SK-N-SH treated with all-trans-retinoic acid at 6 μM for 48 hours (cell line): ENCODE measurements around the gene CRTAP.

Source experiments
- ATAC-seq: fragments of 200-7000 bp; cut with Tn5 transposase; 3 replicates; pipeline ENCODE4 v1.9.1; 2020; ENCODE audit warnings: mild to moderate bottlenecking, moderate library complexity
- ARNTL ChIP-seq: fragments of 450-650 bp; formaldehyde crosslinking; IDR thresholded peaks from 2 replicates; pipeline ENCODE4 v1.5.0; 2020; ENCODE audit warnings: low read depth, mild to moderate bottlenecking, moderate library complexity, borderline replicate concordance
- BACH2 ChIP-seq: fragments of 250-450 bp; sonication (Bioruptor Pico); IDR thresholded peaks from 2 replicates; pipeline ENCODE4 v1.9.0; 2021; ENCODE audit warnings: mild to moderate bottlenecking, borderline replicate concordance
- CSDC2 ChIP-seq: fragments of 250-450 bp; sonication (Bioruptor Pico); IDR thresholded peaks from 2 replicates; pipeline ENCODE4 v1.5.0; 2020; ENCODE audit warnings: mild to moderate bottlenecking, moderate library complexity
- ESRRG ChIP-seq: fragments of 250-450 bp; sonication (Bioruptor Pico); IDR thresholded peaks from 2 replicates; pipeline ENCODE4 v1.6.1; 2021; ENCODE audit warnings: mild to moderate bottlenecking
- GLIS3 ChIP-seq: fragments of 250-450 bp; sonication (Bioruptor Pico); IDR thresholded peaks from 2 replicates; pipeline ENCODE4 v1.5.0; 2020; ENCODE audit warnings: mild to moderate bottlenecking, moderate library complexity
- ISL1 ChIP-seq: fragments of 250-450 bp; sonication (Bioruptor Pico); IDR thresholded peaks from 2 replicates; pipeline ENCODE4 v2.1.2; 2022; ENCODE audit warnings: mild to moderate bottlenecking, moderate library complexity
- OSR1 ChIP-seq: fragments of 250-450 bp; sonication (Bioruptor Pico); IDR thresholded peaks from 2 replicates; pipeline ENCODE4 v1.8.0; 2022; ENCODE audit warnings: moderate library complexity, mild to moderate bottlenecking, inconsistent platforms
- PATZ1 ChIP-seq: fragments of 250-450 bp; sonication (Bioruptor Pico); IDR thresholded peaks from 2 replicates; pipeline ENCODE4 v1.8.0; 2020; ENCODE audit warnings: mild to moderate bottlenecking, moderate library complexity, borderline replicate concordance
- PPARA ChIP-seq: fragments of 250-450 bp; sonication (Bioruptor Pico); IDR thresholded peaks from 2 replicates; pipeline ENCODE4 v1.5.0; 2020; ENCODE audit warnings: mild to moderate bottlenecking, borderline replicate concordance
- RARB ChIP-seq: fragments of 250-450 bp; sonication (Bioruptor Pico); IDR thresholded peaks from 2 replicates; pipeline ENCODE4 v1.8.0; 2021; ENCODE audit warnings: mild to moderate bottlenecking, moderate library complexity
- SNAI2 ChIP-seq: fragments of 250-450 bp; sonication (Bioruptor Pico); IDR thresholded peaks from 2 replicates; pipeline ENCODE4 v1.5.0; 2020; ENCODE audit warnings: mild to moderate bottlenecking, moderate library complexity
- TCF4 ChIP-seq: fragments of 250-450 bp; sonication (Bioruptor Pico); IDR thresholded peaks from 2 replicates; pipeline ENCODE4 v1.8.0; 2021; ENCODE audit warnings: mild to moderate bottlenecking, moderate library complexity, borderline replicate concordance
- TOX ChIP-seq: fragments of 250-450 bp; sonication (Bioruptor Pico); IDR thresholded peaks from 2 replicates; pipeline ENCODE4 v1.8.0; 2021; ENCODE audit warnings: mild to moderate bottlenecking, moderate library complexity, borderline replicate concordance
- ZFP3 ChIP-seq: fragments of 250-450 bp; sonication (Bioruptor Pico); IDR thresholded peaks from 2 replicates; pipeline ENCODE4 v1.5.0; 2020; ENCODE audit warnings: mild to moderate bottlenecking, moderate library complexity
- ZFP30 ChIP-seq: fragments of 450-650 bp; formaldehyde crosslinking; IDR thresholded peaks from 2 replicates; pipeline ENCODE4 v1.5.0; 2022; ENCODE audit warnings: mild to moderate bottlenecking, moderate library complexity
- ZNF565 ChIP-seq: fragments of 450-650 bp; formaldehyde crosslinking; conservative IDR thresholded peaks from 2 replicates; pipeline ENCODE4 v1.5.0; 2020; ENCODE audit warnings: low read depth, mild to moderate bottlenecking, moderate library complexity
- TF ChIP-seq, protein P1 (sequence below): fragments of 250-450 bp; sonication (Bioruptor Pico); IDR thresholded peaks from 2 replicates; pipeline ENCODE4 v1.8.0; 2021; ENCODE audit warnings: low read depth, mild to moderate bottlenecking, moderate library complexity, borderline replicate concordance
- TF ChIP-seq, protein P2 (sequence below): fragments of 250-450 bp; sonication (Bioruptor Pico); IDR thresholded peaks from 2 replicates; pipeline ENCODE4 v1.5.1; 2020; ENCODE audit warnings: low read depth, mild to moderate bottlenecking, moderate library complexity
- TF ChIP-seq, protein P3 (sequence below): fragments of 250-450 bp; sonication (Bioruptor Pico); IDR thresholded peaks from 2 replicates; pipeline ENCODE4 v1.5.0; 2020; ENCODE audit warnings: mild to moderate bottlenecking, moderate library complexity
- TF ChIP-seq, protein P4 (sequence below): fragments of 250-450 bp; sonication (Bioruptor Pico); IDR thresholded peaks from 2 replicates; pipeline ENCODE4 v1.5.1; 2021; ENCODE audit warnings: mild to moderate bottlenecking, moderate library complexity

CRTAP gene

GRCh38 chr3:33122991-33123390 is 9.2 kb downstream of the CRTAP start:
- TF ChIP-seq SNAI2 = no peak
- TF ChIP-seq, protein P1, sequence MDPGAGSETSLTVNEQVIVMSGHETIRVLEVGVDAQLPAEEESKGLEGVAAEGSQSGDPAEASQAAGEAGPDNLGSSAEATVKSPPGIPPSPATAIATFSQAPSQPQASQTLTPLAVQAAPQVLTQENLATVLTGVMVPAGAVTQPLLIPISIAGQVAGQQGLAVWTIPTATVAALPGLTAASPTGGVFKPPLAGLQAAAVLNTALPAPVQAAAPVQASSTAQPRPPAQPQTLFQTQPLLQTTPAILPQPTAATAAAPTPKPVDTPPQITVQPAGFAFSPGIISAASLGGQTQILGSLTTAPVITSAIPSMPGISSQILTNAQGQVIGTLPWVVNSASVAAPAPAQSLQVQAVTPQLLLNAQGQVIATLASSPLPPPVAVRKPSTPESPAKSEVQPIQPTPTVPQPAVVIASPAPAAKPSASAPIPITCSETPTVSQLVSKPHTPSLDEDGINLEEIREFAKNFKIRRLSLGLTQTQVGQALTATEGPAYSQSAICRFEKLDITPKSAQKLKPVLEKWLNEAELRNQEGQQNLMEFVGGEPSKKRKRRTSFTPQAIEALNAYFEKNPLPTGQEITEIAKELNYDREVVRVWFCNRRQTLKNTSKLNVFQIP (CRISPR knock-in tag) = no peak
- no peak for TF ChIP-seq BACH2 (CRISPR knock-in tag)
- no peak for TF ChIP-seq TCF4 (CRISPR knock-in tag)
- no peak for TF ChIP-seq OSR1
- TF ChIP-seq ARNTL (CRISPR knock-in tag) = no peak
- ATAC-seq = no peak

DNA sequence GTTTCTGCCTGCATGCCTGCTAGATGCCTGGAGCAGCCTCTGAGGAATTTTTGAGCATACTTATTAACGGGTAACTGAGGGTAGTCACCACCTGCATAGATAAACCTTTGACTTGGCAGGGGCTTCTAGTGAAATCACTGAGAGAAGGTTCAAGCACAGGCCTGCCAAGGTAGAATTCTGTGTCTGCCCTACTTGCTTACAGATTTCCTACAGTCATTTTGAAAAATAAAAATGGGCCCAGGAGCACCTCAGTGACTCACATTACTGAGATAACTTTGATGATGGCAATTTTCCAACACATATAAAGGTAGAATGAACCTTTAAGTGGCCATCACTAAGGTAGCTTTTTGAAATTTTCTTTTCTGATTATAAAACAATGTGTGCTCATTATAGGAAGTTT is 10.8 kb downstream of the CRTAP start:
- TF ChIP-seq, protein P2, sequence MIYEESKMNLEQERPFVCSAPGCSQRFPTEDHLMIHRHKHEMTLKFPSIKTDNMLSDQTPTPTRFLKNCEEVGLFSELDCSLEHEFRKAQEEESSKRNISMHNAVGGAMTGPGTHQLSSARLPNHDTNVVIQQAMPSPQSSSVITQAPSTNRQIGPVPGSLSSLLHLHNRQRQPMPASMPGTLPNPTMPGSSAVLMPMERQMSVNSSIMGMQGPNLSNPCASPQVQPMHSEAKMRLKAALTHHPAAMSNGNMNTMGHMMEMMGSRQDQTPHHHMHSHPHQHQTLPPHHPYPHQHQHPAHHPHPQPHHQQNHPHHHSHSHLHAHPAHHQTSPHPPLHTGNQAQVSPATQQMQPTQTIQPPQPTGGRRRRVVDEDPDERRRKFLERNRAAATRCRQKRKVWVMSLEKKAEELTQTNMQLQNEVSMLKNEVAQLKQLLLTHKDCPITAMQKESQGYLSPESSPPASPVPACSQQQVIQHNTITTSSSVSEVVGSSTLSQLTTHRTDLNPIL (CRISPR knock-in tag) = no peak
- TF ChIP-seq, protein P3, sequence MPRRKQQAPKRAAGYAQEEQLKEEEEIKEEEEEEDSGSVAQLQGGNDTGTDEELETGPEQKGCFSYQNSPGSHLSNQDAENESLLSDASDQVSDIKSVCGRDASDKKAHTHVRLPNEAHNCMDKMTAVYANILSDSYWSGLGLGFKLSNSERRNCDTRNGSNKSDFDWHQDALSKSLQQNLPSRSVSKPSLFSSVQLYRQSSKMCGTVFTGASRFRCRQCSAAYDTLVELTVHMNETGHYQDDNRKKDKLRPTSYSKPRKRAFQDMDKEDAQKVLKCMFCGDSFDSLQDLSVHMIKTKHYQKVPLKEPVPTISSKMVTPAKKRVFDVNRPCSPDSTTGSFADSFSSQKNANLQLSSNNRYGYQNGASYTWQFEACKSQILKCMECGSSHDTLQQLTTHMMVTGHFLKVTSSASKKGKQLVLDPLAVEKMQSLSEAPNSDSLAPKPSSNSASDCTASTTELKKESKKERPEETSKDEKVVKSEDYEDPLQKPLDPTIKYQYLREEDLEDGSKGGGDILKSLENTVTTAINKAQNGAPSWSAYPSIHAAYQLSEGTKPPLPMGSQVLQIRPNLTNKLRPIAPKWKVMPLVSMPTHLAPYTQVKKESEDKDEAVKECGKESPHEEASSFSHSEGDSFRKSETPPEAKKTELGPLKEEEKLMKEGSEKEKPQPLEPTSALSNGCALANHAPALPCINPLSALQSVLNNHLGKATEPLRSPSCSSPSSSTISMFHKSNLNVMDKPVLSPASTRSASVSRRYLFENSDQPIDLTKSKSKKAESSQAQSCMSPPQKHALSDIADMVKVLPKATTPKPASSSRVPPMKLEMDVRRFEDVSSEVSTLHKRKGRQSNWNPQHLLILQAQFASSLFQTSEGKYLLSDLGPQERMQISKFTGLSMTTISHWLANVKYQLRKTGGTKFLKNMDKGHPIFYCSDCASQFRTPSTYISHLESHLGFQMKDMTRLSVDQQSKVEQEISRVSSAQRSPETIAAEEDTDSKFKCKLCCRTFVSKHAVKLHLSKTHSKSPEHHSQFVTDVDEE (CRISPR knock-in tag) = no peak
- TF ChIP-seq TCF4 (CRISPR knock-in tag) (no peak), GLIS3 (CRISPR knock-in tag) (no peak), ISL1 (CRISPR knock-in tag) (no peak), TOX (CRISPR knock-in tag) (no peak), RARB (no peak), ESRRG (CRISPR knock-in tag) (no peak), SNAI2 (no peak), ZFP3 (CRISPR knock-in tag) (no peak), PATZ1 (CRISPR knock-in tag) (no peak), PPARA (CRISPR knock-in tag) (no peak), CSDC2 (CRISPR knock-in tag) (no peak)
- TF ChIP-seq, protein P4, sequence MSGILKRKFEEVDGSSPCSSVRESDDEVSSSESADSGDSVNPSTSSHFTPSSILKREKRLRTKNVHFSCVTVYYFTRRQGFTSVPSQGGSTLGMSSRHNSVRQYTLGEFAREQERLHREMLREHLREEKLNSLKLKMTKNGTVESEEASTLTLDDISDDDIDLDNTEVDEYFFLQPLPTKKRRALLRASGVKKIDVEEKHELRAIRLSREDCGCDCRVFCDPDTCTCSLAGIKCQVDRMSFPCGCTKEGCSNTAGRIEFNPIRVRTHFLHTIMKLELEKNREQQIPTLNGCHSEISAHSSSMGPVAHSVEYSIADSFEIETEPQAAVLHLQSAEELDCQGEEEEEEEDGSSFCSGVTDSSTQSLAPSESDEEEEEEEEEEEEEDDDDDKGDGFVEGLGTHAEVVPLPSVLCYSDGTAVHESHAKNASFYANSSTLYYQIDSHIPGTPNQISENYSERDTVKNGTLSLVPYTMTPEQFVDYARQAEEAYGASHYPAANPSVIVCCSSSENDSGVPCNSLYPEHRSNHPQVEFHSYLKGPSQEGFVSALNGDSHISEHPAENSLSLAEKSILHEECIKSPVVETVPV (CRISPR knock-in tag) = no peak
- TF ChIP-seq, protein P1 (CRISPR knock-in tag) = no peak
- TF ChIP-seq, all 23 proteins: peak for 0
- ATAC-seq = no peak

- no peak for ATAC-seq
- no peak for TF ChIP-seq PATZ1 (CRISPR knock-in tag)
- TF ChIP-seq, protein P4 (CRISPR knock-in tag) = no peak
- no peak for TF ChIP-seq ZFP30 (CRISPR knock-in tag)
- TF ChIP-seq ISL1 (CRISPR knock-in tag) = no peak
- no peak for TF ChIP-seq ESRRG (CRISPR knock-in tag)
- TF ChIP-seq, protein P3 (CRISPR knock-in tag) = no peak
- TF ChIP-seq ZNF565 (CRISPR knock-in tag) = no peak
- TF ChIP-seq ARNTL (CRISPR knock-in tag) = no peak
Measured at GRCh38 chr3:33125840-33126239, 12.0 kb downstream of the CRTAP start.
